Panc1 (cell line): Measurements from ENCODE around the gene TDRD10.

Experiments
- POLR2AphosphoS5 ChIP-seq: IDR thresholded peaks from 2 replicates; pipeline ENCODE4 v1.6.1; 2012; ENCODE audit warnings: mild to moderate bottlenecking, low read depth, low read length, moderate library complexity
- TCF7L2 ChIP-seq: IDR thresholded peaks from 2 replicates; pipeline ENCODE4 v1.6.1; 2011; ENCODE audit warnings: mild to moderate bottlenecking, low read depth, low read length, inconsistent platforms
- TF ChIP-seq, protein P1 (sequence below): fragments of 450-650 bp; IDR thresholded peaks from 2 replicates; pipeline ENCODE4 v1.5.1; 2017; ENCODE audit warnings: mild to moderate bottlenecking

- TF ChIP-seq, protein P1, sequence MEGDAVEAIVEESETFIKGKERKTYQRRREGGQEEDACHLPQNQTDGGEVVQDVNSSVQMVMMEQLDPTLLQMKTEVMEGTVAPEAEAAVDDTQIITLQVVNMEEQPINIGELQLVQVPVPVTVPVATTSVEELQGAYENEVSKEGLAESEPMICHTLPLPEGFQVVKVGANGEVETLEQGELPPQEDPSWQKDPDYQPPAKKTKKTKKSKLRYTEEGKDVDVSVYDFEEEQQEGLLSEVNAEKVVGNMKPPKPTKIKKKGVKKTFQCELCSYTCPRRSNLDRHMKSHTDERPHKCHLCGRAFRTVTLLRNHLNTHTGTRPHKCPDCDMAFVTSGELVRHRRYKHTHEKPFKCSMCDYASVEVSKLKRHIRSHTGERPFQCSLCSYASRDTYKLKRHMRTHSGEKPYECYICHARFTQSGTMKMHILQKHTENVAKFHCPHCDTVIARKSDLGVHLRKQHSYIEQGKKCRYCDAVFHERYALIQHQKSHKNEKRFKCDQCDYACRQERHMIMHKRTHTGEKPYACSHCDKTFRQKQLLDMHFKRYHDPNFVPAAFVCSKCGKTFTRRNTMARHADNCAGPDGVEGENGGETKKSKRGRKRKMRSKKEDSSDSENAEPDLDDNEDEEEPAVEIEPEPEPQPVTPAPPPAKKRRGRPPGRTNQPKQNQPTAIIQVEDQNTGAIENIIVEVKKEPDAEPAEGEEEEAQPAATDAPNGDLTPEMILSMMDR, result no peak
- TF ChIP-seq TCF7L2 (no peak), POLR2AphosphoS5 (no peak)
Measured at GRCh38 chr1:154524881-154525280, 22.9 kb downstream of the TDRD10 start.
